ENCODE measurements around the gene KIRREL3. TPM values are rescaled to one million over a fixed set of nuclear protein-coding genes. Genes with fewer than 3 reads are reported as not detected.

The KIRREL3 gene
- total RNA-seq, 3 donors from 2014 or later: 0.32 to 0.33 TPM; not detected in 1

- Histone ChIP-seq H3K4me1 (no peaks in the 10 kb centered on the region), H3K36me3 (no peaks in the 10 kb centered on the region), H3K4me3 (no peak overlapping the region), H3K27ac (no peak overlapping the region), H3K9me3 (no peaks in the 10 kb centered on the region), H3K27me3 (no peaks in the 10 kb centered on the region)
- no peak for TF ChIP-seq POLR2AphosphoS5 (IDR thresholded peaks at IDR 0.05)
- no peak for TF ChIP-seq POLR2A (IDR thresholded peaks at IDR 0.05)
- TF ChIP-seq CTCF (IDR thresholded peaks at IDR 0.05): no peak
- intact Hi-C loops (cut with DNase I; ENCODE audit: low total_unique reads): no loop called here
- DNase-seq (ENCODE audit: low spot score in 2 of 2): no peak
These were observed 236.3 kb downstream of the KIRREL3 start for GRCh38 chr11:126764231-126764630.

GRCh38 chr11:126756855-126757254 lies 243.7 kb downstream of the KIRREL3 start:
- no peaks in the 10 kb centered on the region for H3K4me1 ChIP-seq
- no peak overlapping the region for H3K27ac ChIP-seq
- no peak for DNase-seq (ENCODE audit: low spot score in 2 of 2)
- H3K36me3 ChIP-seq: no peaks in the 10 kb centered on the region
- H3K9me3 ChIP-seq: no peaks in the 10 kb centered on the region
- no peaks in the 10 kb centered on the region for H3K27me3 ChIP-seq
- intact Hi-C loops (cut with DNase I; ENCODE audit: low total_unique reads): no loop called here
- no peak overlapping the region for H3K4me3 ChIP-seq
- TF ChIP-seq CTCF (IDR thresholded peaks at IDR 0.05) (no peak), POLR2A (IDR thresholded peaks at IDR 0.05) (no peak), POLR2AphosphoS5 (IDR thresholded peaks at IDR 0.05) (no peak)

GRCh38 chr11:126756421-126756820 lies 244.1 kb downstream of the KIRREL3 start:
- no peak for DNase-seq (ENCODE audit: low spot score in 2 of 2)
- no peak overlapping the region for H3K4me3 ChIP-seq
- TF ChIP-seq POLR2A (IDR thresholded peaks at IDR 0.05): no peak
- TF ChIP-seq CTCF (IDR thresholded peaks at IDR 0.05): no peak
- TF ChIP-seq POLR2AphosphoS5 (IDR thresholded peaks at IDR 0.05): no peak
- no peaks in the 10 kb centered on the region for H3K27me3 ChIP-seq
- no peaks in the 10 kb centered on the region for H3K36me3 ChIP-seq
- H3K4me1 ChIP-seq: no peaks in the 10 kb centered on the region
- no peaks in the 10 kb centered on the region for H3K9me3 ChIP-seq
- H3K27ac ChIP-seq: no peak overlapping the region
- intact Hi-C loops (cut with DNase I; ENCODE audit: low total_unique reads): no loop called here

GRCh38 chr11:126755526-126755925 lies 245.0 kb downstream of the KIRREL3 start:
- DNase-seq (ENCODE audit: low spot score in 2 of 2): no peak
- H3K9me3 ChIP-seq: no peaks in the 10 kb centered on the region
- intact Hi-C loops (cut with DNase I; ENCODE audit: low total_unique reads): no loop called here

GRCh38 chr11:126754591-126755426 lies 245.8 kb downstream of the KIRREL3 start:
- DNase-seq (ENCODE audit: low spot score in 2 of 2): no peak
- Histone ChIP-seq H3K27ac (no peak overlapping the region), H3K9me3 (no peaks in the 10 kb centered on the region), H3K36me3 (no peaks in the 10 kb centered on the region), H3K4me3 (no peak overlapping the region), H3K4me1 (no peaks in the 10 kb centered on the region), H3K27me3 (no peaks in the 10 kb centered on the region)
- TF ChIP-seq POLR2A (IDR thresholded peaks at IDR 0.05) (no peak), CTCF (IDR thresholded peaks at IDR 0.05) (no peak), POLR2AphosphoS5 (IDR thresholded peaks at IDR 0.05) (no peak)
- intact Hi-C loops (cut with DNase I; ENCODE audit: low total_unique reads): loop anchor here (5.0 kb wide), 1 partner anchor 228 kb away; no protein-coding TSS in a partner anchor

More at GRCh38 chr11:126755526-126755925, 245.0 kb downstream of the KIRREL3 start:
- Histone ChIP-seq H3K27ac (no peak overlapping the region), H3K36me3 (no peaks in the 10 kb centered on the region), H3K4me3 (no peak overlapping the region), H3K4me1 (no peaks in the 10 kb centered on the region), H3K27me3 (no peaks in the 10 kb centered on the region)
- no peak for TF ChIP-seq POLR2AphosphoS5 (IDR thresholded peaks at IDR 0.05)
